Motor neuron (in vitro differentiated cells): ENCODE data around the gene MED25. TPM values are rescaled to one million over a fixed set of nuclear protein-coding genes. Genes with fewer than 3 reads are reported as not detected.

Experiments
- ATAC-seq, 8 experiments: fragments of 200-7000 bp; cut with Tn5 transposase; replicated peaks in 6 of 8; 2 replicates each; pipeline ENCODE4 v1.8.0; 2021; ENCODE audit warnings: mild to moderate bottlenecking in 8 of 8, moderate library complexity in 8 of 8
- H3K27ac ChIP-seq, 2 donors: fragments of 250-450 bp; sonication (Bioruptor Pico); 2 replicates each; pipeline ENCODE4 v1.9.0; 2021; ENCODE audit warnings: antibody characterized with exemption in 2 of 2, mild to moderate bottlenecking in 2 of 2, moderate library complexity in 1 of 2
- H3K4me1 ChIP-seq, 2 donors: fragments of 250-450 bp; sonication (Bioruptor Pico); replicated peaks in 1 of 2; 2 replicates each; pipeline ENCODE4 v1.6.1; 2021; ENCODE audit warnings: antibody characterized with exemption in 2 of 2, mild to moderate bottlenecking in 2 of 2, moderate library complexity in 1 of 2
- H3K4me3 ChIP-seq, 5 donors: fragments of 250-450 bp; sonication (Bioruptor Pico); 2 replicates each; pipeline ENCODE4 v1.9.0; 2021; ENCODE audit warnings: antibody characterized with exemption in 5 of 5, mild to moderate bottlenecking in 5 of 5, moderate library complexity in 4 of 5
- WGBS, 10 experiments: fragments of 450-650 bp; shearing (Covaris generic); methylation state at CpG; one replicate each; pipeline ENCODE4 v1.0.0; 2022; 5-methylcytosine and 5-hydroxymethylcytosine counted together
- in situ Hi-C, 9 experiments: fragments of 400-800 bp; cut with MboI; loops; one replicate each; pipeline ENCODE4 v1.15.0; 2021; ENCODE audit warnings: low sequenced_read_pairs in 9 of 9, low pct_unique_long_range_greater_than_20kb in 2 of 9; ENCODE audit not compliant: unreplicated experiment in 9 of 9
- total RNA-seq, 8 experiments: library from RNA; unstranded; fragments of 300-600 nt; gene quantifications; 2 replicates each; pipeline versions ENCODE4 v1.2.3 to v1.2.4, GENCODE V29; 2022

The MED25 gene
- total RNA-seq, 8 experiments from 2014 or later = 16.4 to 38.0 (median 24.5) TPM

GRCh38 chr19:49801966-49802661 is 16.0 kb upstream of the MED25 start:
- Histone ChIP-seq H3K4me3 (peak overlapping the region in 4 of 5 donors; percentile 34 to 43 (median 38)), H3K27ac (peak overlapping the region; percentile 82 to 86), H3K4me1 (peaks cover 15 to 20% of the 10 kb centered on the region in 2 donors)
- ATAC-seq = peak; percentile 90 to 97 (median 92)
- 0 to 60% (median 0%) methylated on average over 1 to 9 of the region's 38 CpGs; no CpG with 5 or more reads in 7 of the 10 experiments for WGBS, 10 experiments
- in situ Hi-C loops = no loop called here

GRCh38 chr19:49802836-49803528 is 15.1 kb upstream of the MED25 start:
- in situ Hi-C loops = no loop called here
- peak overlapping the region in 4 of 5 donors; percentile 34 to 43 (median 38) for H3K4me3 ChIP-seq
- peak in 2 of 8 experiments; percentile 1 to 6 for ATAC-seq
- WGBS, 10 experiments = 56 to 100% (median 97%) methylated on average over 1 to 9 of the region's 24 CpGs; no CpG with 5 or more reads in 5 of the 10 experiments
- H3K4me1 ChIP-seq = peaks cover 15 to 20% of the 10 kb centered on the region in 2 donors
- peak overlapping the region; percentile 82 to 86 for H3K27ac ChIP-seq

- WGBS, 10 experiments = 73 to 100% (median 100%) methylated on average over 1 to 3 of the region's 6 CpGs; no CpG with 5 or more reads in 4 of the 10 experiments
- Histone ChIP-seq H3K27ac (no peak overlapping the region), H3K4me1 (peaks cover 15 to 22% of the 10 kb centered on the region in 2 donors), H3K4me3 (no peak overlapping the region)
- no peak for ATAC-seq
- in situ Hi-C loops = no loop called here
Measured at GRCh38 chr19:49803529-49803856, 14.6 kb upstream of the MED25 start.

GRCh38 chr19:49805822-49806619 is 12.1 kb upstream of the MED25 start:
- WGBS, 10 experiments = 88 to 100% (median 95%) methylated on average over 1 to 8 of the region's 20 CpGs
- H3K27ac ChIP-seq = no peak overlapping the region
- H3K4me3 ChIP-seq = no peak overlapping the region
- no peak for ATAC-seq
- in situ Hi-C loops = no loop called here
- H3K4me1 ChIP-seq = peaks cover 19 to 30% of the 10 kb centered on the region in 2 donors

- Histone ChIP-seq H3K27ac (no peak overlapping the region), H3K4me3 (no peak overlapping the region), H3K4me1 (peaks cover 14 to 24% of the 10 kb centered on the region in 2 donors)
- ATAC-seq = no peak
- 50 to 100% (median 85%) methylated on average over 1 to 4 of the region's 8 CpGs; no CpG with 5 or more reads in 3 of the 10 experiments for WGBS, 10 experiments
- in situ Hi-C loops = no loop called here
Measured at GRCh38 chr19:49806620-49806959, 11.5 kb upstream of the MED25 start.

GRCh38 chr19:49807058-49807903 is 10.8 kb upstream of the MED25 start:
- in situ Hi-C loops = no loop called here
- Histone ChIP-seq H3K27ac (no peak overlapping the region), H3K4me1 (peaks cover 15 to 18% of the 10 kb centered on the region in 2 donors), H3K4me3 (no peak overlapping the region)
- 74 to 100% (median 98%) methylated on average over 1 to 8 of the region's 18 CpGs; no CpG with 5 or more reads in 3 of the 10 experiments for WGBS, 10 experiments
- ATAC-seq = no peak

GRCh38 chr19:49807904-49808675 is 10.0 kb upstream of the MED25 start:
- Histone ChIP-seq H3K27ac (no peak overlapping the region), H3K4me1 (peaks cover 12 to 15% of the 10 kb centered on the region in 2 donors), H3K4me3 (peak overlapping the region in 3 of 5 donors; percentile 35 to 41 (median 40))
- in situ Hi-C loops = no loop called here
- peak in 1 of 8 experiments; percentile 23 for ATAC-seq
- 70 to 100% (median 100%) methylated on average over 1 to 4 of the region's 20 CpGs; no CpG with 5 or more reads in 2 of the 10 experiments for WGBS, 10 experiments

GRCh38 chr19:49808711-49809159 is 9.4 kb upstream of the MED25 start:
- in situ Hi-C loops = no loop called here
- peak; percentile 27 to 71 (median 62) for ATAC-seq
- Histone ChIP-seq H3K4me3 (peak overlapping the region; percentile 35 to 41 (median 38)), H3K27ac (peak overlapping the region; percentile 14 to 23), H3K4me1 (peaks cover 12 to 15% of the 10 kb centered on the region in 2 donors)
- 0% methylated on average over 1 of the region's 31 CpGs; no CpG with 5 or more reads in 9 of the 10 experiments for WGBS, 10 experiments

GRCh38 chr19:49809160-49809940 is 8.7 kb upstream of the MED25 start:
- H3K27ac ChIP-seq = peak overlapping the region; percentile 14 to 23
- WGBS, 10 experiments = 20 to 56% (median 48%) methylated on average over 1 to 12 of the region's 50 CpGs; no CpG with 5 or more reads in 4 of the 10 experiments
- ATAC-seq = peak; percentile 7 to 39 (median 22)
- H3K4me1 ChIP-seq = peaks cover 15 to 16% of the 10 kb centered on the region in 2 donors
- in situ Hi-C loops = no loop called here
- peak overlapping the region; percentile 35 to 41 (median 38) for H3K4me3 ChIP-seq

GRCh38 chr19:49809941-49810389 is 8.1 kb upstream of the MED25 start:
- H3K4me3 ChIP-seq = peak overlapping the region in 4 of 5 donors; percentile 35 to 41 (median 39)
- no peak for ATAC-seq
- 60 to 100% (median 96%) methylated on average over 1 to 5 of the region's 5 CpGs; no CpG with 5 or more reads in 7 of the 10 experiments for WGBS, 10 experiments
- H3K4me1 ChIP-seq = peaks cover 15 to 16% of the 10 kb centered on the region in 2 donors
- in situ Hi-C loops = no loop called here
- H3K27ac ChIP-seq = no peak overlapping the region

- Histone ChIP-seq H3K4me1 (peaks cover 15 to 16% of the 10 kb centered on the region in 2 donors), H3K4me3 (no peak overlapping the region), H3K27ac (no peak overlapping the region)
- in situ Hi-C loops = no loop called here
- WGBS, 10 experiments = 78 to 100% (median 95%) methylated on average over 1 to 6 of the region's 6 CpGs; no CpG with 5 or more reads in 1 of the 10 experiments
- ATAC-seq = no peak
Measured at GRCh38 chr19:49811328-49811727, 6.8 kb upstream of the MED25 start.
